Uterus (tissue), 4 donors: ENCODE measurements around the gene ARRB2. TPM values are rescaled to one million over a fixed set of nuclear protein-coding genes. Genes with fewer than 3 reads are reported as not detected.

Experiments
- DNase-seq, 2 donors: peaks; one replicate each; pipeline ENCODE4 v3.0.0-alpha.2; 2019 to 2020
- H3K27ac ChIP-seq, 2 donors: fragments of 200-600 bp; sonication (generic); 1 replicate in 1 of 2; 2 replicates in 1 of 2; pipeline ENCODE4 v1.5.1; 2016 to 2018
- H3K27me3 ChIP-seq, 2 donors: fragments of 200-600 bp; sonication (generic); one replicate each; pipeline ENCODE4 v1.5.1; 2018 to 2019; ENCODE audit warnings: control low read depth in 1 of 2
- H3K36me3 ChIP-seq, 2 donors: fragments of 200-600 bp; sonication (generic); one replicate each; pipeline ENCODE4 v1.5.1; 2019; ENCODE audit warnings: control low read depth in 1 of 2
- H3K4me1 ChIP-seq, 2 donors: fragments of 200-600 bp; sonication (generic); one replicate each; pipeline ENCODE4 v1.5.1; 2018 to 2019; ENCODE audit warnings: control low read depth in 1 of 2
- H3K4me3 ChIP-seq, 2 donors: fragments of 200-600 bp; sonication (generic); 1 replicate in 1 of 2; 2 replicates in 1 of 2; pipeline ENCODE4 v1.5.1; 2018 to 2019; ENCODE audit warnings: mild to moderate bottlenecking in 1 of 2
- H3K9me3 ChIP-seq, 2 donors: fragments of 200-600 bp; sonication (generic); one replicate each; pipeline ENCODE4 v1.5.1; 2019; ENCODE audit warnings: control low read depth in 1 of 2
- POLR2A ChIP-seq, 2 donors: fragments of 450-650 bp; IDR thresholded peaks; one replicate each; pipeline ENCODE4 v1.6.1; 2016; ENCODE audit warnings: antibody characterized with exemption in 2 of 2, mild to moderate bottlenecking in 1 of 2, moderate library complexity in 1 of 2
- intact Hi-C: fragments of 100-400 bp; cut with DNase I; formaldehyde crosslinking; loops from one replicate; pipeline ENCODE4 v1.15.1; 2023; ENCODE audit warnings: low total_unique reads
- total RNA-seq, 4 donors: library from RNA; depleted of rRNA in 3 of 4; stranded (reverse); fragments of >200 nt in 3 of 4; gene quantifications; one replicate each; pipeline versions ENCODE4 v1.1.0 to v1.2.4, GENCODE V29; 2014 to 2023
- TF ChIP-seq, protein P1 (sequence below), 4 experiments: fragments of 200-600 bp in 2 of 4; fragments of 450-650 bp in 2 of 4; sonication (generic) in 2 of 4; IDR thresholded peaks; one replicate each; pipeline ENCODE4 v1.5.1; 2016 to 2019; ENCODE audit warnings: antibody characterized with exemption in 4 of 4, mild to moderate bottlenecking in 2 of 4, moderate library complexity in 1 of 4
- donor health status: DM: yes; HTN: yes; CAD: no.

Gene ARRB2
- total RNA-seq, 4 donors from 2014 or later, result 11.6 to 48.5 (median 40.8) TPM

DNA sequence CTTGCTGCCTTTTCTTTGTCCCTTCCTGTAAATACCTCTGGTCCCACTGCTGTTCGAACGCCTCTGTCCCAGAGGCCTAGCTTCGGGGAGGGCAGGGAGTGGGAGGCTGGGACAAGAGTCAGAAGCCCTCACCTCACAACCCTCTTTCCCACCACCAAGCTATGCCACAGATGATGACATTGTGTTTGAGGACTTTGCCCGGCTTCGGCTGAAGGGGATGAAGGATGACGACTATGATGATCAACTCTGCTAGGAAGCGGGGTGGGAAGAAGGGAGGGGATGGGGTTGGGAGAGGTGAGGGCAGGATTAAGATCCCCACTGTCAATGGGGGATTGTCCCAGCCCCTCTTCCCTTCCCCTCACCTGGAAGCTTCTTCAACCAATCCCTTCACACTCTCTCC is 10.4 kb downstream of the ARRB2 start:
- Histone ChIP-seq H3K4me1 (no peaks in the 10 kb centered on the region), H3K27ac (no peak overlapping the region), H3K9me3 (no peaks in the 10 kb centered on the region), H3K27me3 (no peaks in the 10 kb centered on the region), H3K36me3 (no peaks in the 10 kb centered on the region), H3K4me3 (no peak overlapping the region)
- DNase-seq, result no peak
- no peak for TF ChIP-seq POLR2A (IDR thresholded peaks at IDR 0.05)
- TF ChIP-seq, protein P1, sequence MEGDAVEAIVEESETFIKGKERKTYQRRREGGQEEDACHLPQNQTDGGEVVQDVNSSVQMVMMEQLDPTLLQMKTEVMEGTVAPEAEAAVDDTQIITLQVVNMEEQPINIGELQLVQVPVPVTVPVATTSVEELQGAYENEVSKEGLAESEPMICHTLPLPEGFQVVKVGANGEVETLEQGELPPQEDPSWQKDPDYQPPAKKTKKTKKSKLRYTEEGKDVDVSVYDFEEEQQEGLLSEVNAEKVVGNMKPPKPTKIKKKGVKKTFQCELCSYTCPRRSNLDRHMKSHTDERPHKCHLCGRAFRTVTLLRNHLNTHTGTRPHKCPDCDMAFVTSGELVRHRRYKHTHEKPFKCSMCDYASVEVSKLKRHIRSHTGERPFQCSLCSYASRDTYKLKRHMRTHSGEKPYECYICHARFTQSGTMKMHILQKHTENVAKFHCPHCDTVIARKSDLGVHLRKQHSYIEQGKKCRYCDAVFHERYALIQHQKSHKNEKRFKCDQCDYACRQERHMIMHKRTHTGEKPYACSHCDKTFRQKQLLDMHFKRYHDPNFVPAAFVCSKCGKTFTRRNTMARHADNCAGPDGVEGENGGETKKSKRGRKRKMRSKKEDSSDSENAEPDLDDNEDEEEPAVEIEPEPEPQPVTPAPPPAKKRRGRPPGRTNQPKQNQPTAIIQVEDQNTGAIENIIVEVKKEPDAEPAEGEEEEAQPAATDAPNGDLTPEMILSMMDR (IDR thresholded peaks at IDR 0.05), result no peak
- intact Hi-C loops, result no loop called here

DNA sequence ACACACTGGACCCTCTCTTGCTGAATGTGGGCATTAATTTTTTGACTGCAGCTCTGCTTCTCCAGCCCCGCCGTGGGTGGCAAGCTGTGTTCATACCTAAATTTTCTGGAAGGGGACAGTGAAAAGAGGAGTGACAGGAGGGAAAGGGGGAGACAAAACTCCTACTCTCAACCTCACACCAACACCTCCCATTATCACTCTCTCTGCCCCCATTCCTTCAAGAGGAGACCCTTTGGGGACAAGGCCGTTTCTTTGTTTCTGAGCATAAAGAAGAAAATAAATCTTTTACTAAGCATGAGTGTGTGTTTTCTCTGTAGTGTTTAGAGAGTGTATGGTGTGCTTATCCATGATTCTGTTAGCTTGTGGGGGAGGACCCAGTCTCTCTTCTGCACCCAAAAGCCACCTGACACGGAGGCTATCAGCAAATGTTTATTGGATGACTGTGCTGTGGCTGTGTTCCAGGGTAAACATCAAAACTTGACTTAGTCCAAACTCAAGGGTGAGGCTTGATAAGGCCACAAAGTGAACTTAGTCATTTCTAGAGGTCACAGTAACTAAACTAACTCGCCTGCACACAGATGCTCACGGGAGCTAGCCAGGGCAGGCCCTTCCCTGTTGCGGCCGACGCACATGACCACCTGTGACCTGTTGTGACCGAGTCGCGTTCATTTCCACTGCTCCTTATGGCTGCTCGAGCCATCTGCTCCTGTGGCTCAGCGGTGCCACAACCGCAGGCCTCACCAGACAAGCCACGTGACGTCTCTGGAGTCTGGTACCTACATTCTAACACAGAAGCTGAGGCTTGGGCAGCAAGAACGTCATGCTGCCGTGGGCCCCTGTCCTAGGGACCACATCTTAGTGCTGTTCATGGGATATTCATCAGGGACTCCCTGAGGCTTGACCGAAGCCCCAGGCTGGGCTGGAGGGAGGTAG is 11.0 kb downstream of the ARRB2 start:
- intact Hi-C loops, result no loop called here
- Histone ChIP-seq H3K9me3 (no peaks in the 10 kb centered on the region), H3K36me3 (no peaks in the 10 kb centered on the region), H3K4me3 (no peak overlapping the region), H3K27me3 (no peaks in the 10 kb centered on the region), H3K27ac (no peak overlapping the region), H3K4me1 (no peaks in the 10 kb centered on the region)
- TF ChIP-seq, protein P1 (IDR thresholded peaks at IDR 0.05), result no peak
- TF ChIP-seq POLR2A (IDR thresholded peaks at IDR 0.05), result no peak
- no peak for DNase-seq

- intact Hi-C loops, result no loop called here
- no peaks in the 10 kb centered on the region for H3K27me3 ChIP-seq
- no peaks in the 10 kb centered on the region for H3K4me1 ChIP-seq
- TF ChIP-seq POLR2A (IDR thresholded peaks at IDR 0.05), result no peak
- TF ChIP-seq, protein P1 (IDR thresholded peaks at IDR 0.05), result no peak
- no peak for DNase-seq
- H3K4me3 ChIP-seq, result no peak overlapping the region
- no peaks in the 10 kb centered on the region for H3K36me3 ChIP-seq
- no peak overlapping the region for H3K27ac ChIP-seq
- H3K9me3 ChIP-seq, result no peaks in the 10 kb centered on the region
Measured at GRCh38 chr17:4722678-4723240, 12.3 kb downstream of the ARRB2 start.

GRCh38 chr17:4724650-4725049 is 14.2 kb downstream of the ARRB2 start:
- Histone ChIP-seq H3K4me3 (no peak overlapping the region), H3K27me3 (no peaks in the 10 kb centered on the region), H3K4me1 (no peaks in the 10 kb centered on the region), H3K9me3 (no peaks in the 10 kb centered on the region), H3K27ac (no peak overlapping the region), H3K36me3 (no peaks in the 10 kb centered on the region)
- intact Hi-C loops, result no loop called here
- TF ChIP-seq, protein P1 (IDR thresholded peaks at IDR 0.05), result no peak
- TF ChIP-seq POLR2A (IDR thresholded peaks at IDR 0.05), result no peak
- DNase-seq, result no peak

DNA sequence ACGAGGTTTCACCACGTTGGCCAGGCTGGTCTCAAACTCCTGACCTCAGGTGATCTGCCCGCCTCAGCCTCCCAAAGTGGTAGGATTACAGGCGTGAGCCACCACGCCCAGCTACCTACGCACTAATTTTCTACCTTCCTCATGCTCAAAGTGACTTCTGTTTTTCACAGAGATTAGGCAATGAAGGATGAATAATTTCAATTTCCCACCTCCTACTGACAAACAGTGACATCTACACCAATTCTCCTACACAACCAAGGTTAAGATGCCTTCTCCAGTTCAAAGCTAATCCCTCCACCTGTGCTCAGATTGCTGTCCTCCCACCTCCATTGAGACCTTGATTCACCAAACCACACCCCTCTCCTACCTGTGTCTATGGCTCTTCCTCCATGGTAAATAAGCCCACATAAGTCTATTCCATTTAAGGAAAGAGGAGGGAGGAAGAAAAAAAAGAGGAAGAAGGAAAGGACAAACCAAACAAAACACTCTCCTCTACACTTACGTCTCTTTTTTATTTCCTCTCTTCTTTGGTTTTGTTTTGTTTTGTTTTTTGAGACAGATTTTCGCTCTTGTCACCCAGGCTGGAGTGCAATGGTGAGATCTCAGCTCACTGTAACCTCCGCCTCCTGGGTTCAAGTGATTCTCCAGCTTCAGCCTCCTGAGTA is 15.3 kb downstream of the ARRB2 start:
- intact Hi-C loops, result no loop called here
- Histone ChIP-seq H3K36me3 (no peaks in the 10 kb centered on the region), H3K27me3 (no peaks in the 10 kb centered on the region), H3K4me3 (no peak overlapping the region), H3K4me1 (peaks cover 0 to 3% of the 10 kb centered on the region in 2 donors), H3K9me3 (no peaks in the 10 kb centered on the region), H3K27ac (no peak overlapping the region)
- no peak for TF ChIP-seq POLR2A (IDR thresholded peaks at IDR 0.05)
- TF ChIP-seq, protein P1 (IDR thresholded peaks at IDR 0.05), result no peak
- no peak for DNase-seq
